Upper lobe of left lung (tissue), 4 donors: ENCODE results near the gene GLI3.

ENCODE experiments used
- CTCF ChIP-seq, 6 experiments: fragments of 450-650 bp in 4 of 6; fragments of 200-600 bp in 2 of 6; sonication (generic) in 2 of 6; IDR thresholded peaks; one replicate each; pipeline ENCODE4 v1.5.1; 2016 to 2019; ENCODE audit warnings: antibody characterized with exemption in 6 of 6
- EP300 ChIP-seq, 4 donors: sonication (generic); formaldehyde crosslinking; IDR thresholded peaks; one replicate each; pipeline ENCODE4 v1.5.1; 2017; ENCODE audit warnings: antibody characterized with exemption in 4 of 4, control low read depth in 2 of 4
- POLR2A ChIP-seq, 4 donors: fragments of 450-650 bp; IDR thresholded peaks; one replicate each; pipeline ENCODE4 v1.5.1; 2016 to 2017; ENCODE audit warnings: antibody characterized with exemption in 4 of 4, mild to moderate bottlenecking in 2 of 4

GRCh38 chr7:42247301-42247700 is 10.3 kb upstream of the GLI3 start:
- peak in 1 of 6 experiments; percentile 16 for TF ChIP-seq CTCF (IDR thresholded peaks at IDR 0.05)
- no peak for TF ChIP-seq POLR2A (IDR thresholded peaks at IDR 0.05)
- TF ChIP-seq EP300 (IDR thresholded peaks at IDR 0.05) = no peak
